GM12875 (cell line): ENCODE measurements around the gene CNRIP1.
"Not testable (repeated sequence)": the region's sequence is repeated elsewhere in the genome, so short reads cannot be mapped to it uniquely, and the experiment has no call there.

ENCODE experiments used
- H3K4me3 ChIP-seq: one replicate; pipeline ENCODE4 v1.5.1; 2011; ENCODE audit warnings: low read depth, low read length, control low read depth
- CTCF ChIP-seq: IDR thresholded peaks from 2 replicates; pipeline ENCODE4 v1.5.1; 2011; ENCODE audit warnings: low read depth, mild to moderate bottlenecking, control low read depth, inconsistent platforms, low read length, moderate library complexity, borderline replicate concordance; ENCODE audit not compliant: insufficient read depth

Gene CNRIP1

GRCh38 chr2:68352651-68353391, 33.1 kb upstream of the CNRIP1 start:
- H3K4me3 ChIP-seq = no peak overlapping the region
- TF ChIP-seq CTCF = no peak

- TF ChIP-seq CTCF = no peak
- H3K4me3 ChIP-seq = no peak overlapping the region
These were observed 32.2 kb upstream of the CNRIP1 start for GRCh38 chr2:68351997-68352396.

GRCh38 chr2:68349091-68349490, 29.3 kb upstream of the CNRIP1 start:
- H3K4me3 ChIP-seq = not testable (repeated sequence)

- no peak for TF ChIP-seq CTCF
- H3K4me3 ChIP-seq = no peak overlapping the region
These were observed 25.6 kb upstream of the CNRIP1 start for GRCh38 chr2:68345129-68345875.

GRCh38 chr2:68344031-68344430, 24.3 kb upstream of the CNRIP1 start:
- no peak overlapping the region for H3K4me3 ChIP-seq
- TF ChIP-seq CTCF = no peak

- no peak for TF ChIP-seq CTCF
- no peak overlapping the region for H3K4me3 ChIP-seq
These were observed 22.7 kb upstream of the CNRIP1 start for GRCh38 chr2:68342470-68342869.

- TF ChIP-seq CTCF = no peak
- no peak overlapping the region for H3K4me3 ChIP-seq
These were observed 21.8 kb upstream of the CNRIP1 start for GRCh38 chr2:68341583-68341982.
